ENCODE data around the gene KBTBD13. TPM values are rescaled to one million over a fixed set of nuclear protein-coding genes. Genes with fewer than 3 reads are reported as not detected.
"Not testable (repeated sequence)": the region's sequence is repeated elsewhere in the genome, so short reads cannot be mapped to it uniquely, and the experiment has no call there.

Gene KBTBD13
- total RNA-seq, 2 experiments from 2014 or later: not detected

DNA sequence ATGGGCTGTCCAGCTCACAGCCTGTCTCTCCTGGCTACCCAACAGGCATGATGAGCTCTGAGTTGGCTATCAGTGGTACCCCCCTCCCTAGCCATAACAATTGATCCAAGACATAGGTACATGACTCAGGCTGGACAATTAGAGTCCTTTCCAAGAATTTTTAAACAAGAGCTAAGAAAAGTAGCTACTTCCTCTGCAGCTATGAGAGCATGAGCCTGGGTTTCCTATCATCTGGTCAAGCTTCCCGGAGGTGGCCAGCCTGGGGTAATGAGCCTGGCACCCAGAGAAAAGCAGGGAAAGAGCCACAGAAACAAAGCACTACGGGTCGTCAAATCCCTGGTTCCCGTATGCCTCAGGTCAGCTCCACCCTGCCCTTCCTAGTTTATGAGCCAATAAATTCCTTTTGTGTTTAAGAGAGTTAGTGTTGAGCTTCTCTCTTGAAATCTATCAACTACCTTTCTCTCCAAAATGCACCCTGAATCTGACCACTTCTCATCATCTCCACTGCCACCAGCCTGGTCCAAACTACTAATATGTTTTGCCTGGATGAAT is 33.7 kb upstream of the KBTBD13 start:
- Mint-ChIP-seq H3K36me3 (no peaks in the 10 kb centered on the region), H3K27me3 (no peaks in the 10 kb centered on the region), H3K4me3 (no peak overlapping the region), H3K27ac (no peak overlapping the region), H3K9me3 (no peaks in the 10 kb centered on the region), H3K4me1 (peaks cover 2% of the 10 kb centered on the region)
- no peak for DNase-seq

DNA sequence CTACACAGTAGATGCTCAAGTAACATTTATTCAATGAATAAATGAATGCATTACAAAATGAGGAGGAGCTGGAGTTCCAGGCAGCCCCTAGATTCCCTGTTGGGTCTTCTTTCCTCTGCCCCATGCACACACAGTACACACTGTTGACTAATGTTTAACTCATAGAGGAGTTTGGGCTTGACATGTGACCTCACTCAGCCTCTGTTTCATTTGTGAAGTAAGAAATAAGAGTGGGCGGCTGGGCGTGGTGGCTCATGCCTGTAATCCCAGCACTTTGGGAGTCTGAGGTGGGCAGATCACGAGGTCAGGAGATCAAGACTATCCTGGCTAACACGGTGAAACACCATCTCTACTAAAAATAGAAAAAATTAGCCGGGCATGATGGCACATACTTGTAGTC is 32.3 kb upstream of the KBTBD13 start:
- H3K27ac Mint-ChIP-seq, DNase-seq, H3K9me3 Mint-ChIP-seq, H3K27me3 Mint-ChIP-seq, H3K4me3 Mint-ChIP-seq, H3K4me1 Mint-ChIP-seq, H3K36me3 Mint-ChIP-seq: not testable (repeated sequence)

GRCh38 chr15:65044724-65045481 is 31.6 kb upstream of the KBTBD13 start, which contains the start of gene SLC51B:
Gene SLC51B, plus strand, starts transcription at chr15:65045387. Its CDS starts 4,618 bp downstream, at chr15:65050005.
- Mint-ChIP-seq H3K9me3 (no peaks in the 10 kb centered on the region), H3K4me3 (no peak within 1 kb of the TSS), H3K36me3 (no peaks in the 10 kb centered on the region), H3K4me1 (peaks cover 12% of the 10 kb centered on the region), H3K27me3 (peaks cover 3% of the 10 kb centered on the region), H3K27ac (no peak within 1 kb of the TSS)
- no peak for DNase-seq

- no peak for DNase-seq
- no peaks in the 10 kb centered on the region for H3K9me3 Mint-ChIP-seq
- no peaks in the 10 kb centered on the region for H3K36me3 Mint-ChIP-seq
- peaks cover 17% of the 10 kb centered on the region for H3K4me1 Mint-ChIP-seq
- H3K4me3 Mint-ChIP-seq: no peak overlapping the region
- H3K27me3 Mint-ChIP-seq: peaks cover 9% of the 10 kb centered on the region
- no peak overlapping the region for H3K27ac Mint-ChIP-seq
These were observed 28.3 kb upstream of the KBTBD13 start for GRCh38 chr15:65048241-65048640.

- Mint-ChIP-seq H3K9me3 (no peaks in the 10 kb centered on the region), H3K4me1 (peaks cover 15% of the 10 kb centered on the region), H3K27ac (no peak overlapping the region), H3K27me3 (peaks cover 9% of the 10 kb centered on the region), H3K36me3 (no peaks in the 10 kb centered on the region), H3K4me3 (peak overlapping the region; percentile 32)
- DNase-seq: peak; percentile 90
These were observed 27.1 kb upstream of the KBTBD13 start for GRCh38 chr15:65049418-65049840.

DNA sequence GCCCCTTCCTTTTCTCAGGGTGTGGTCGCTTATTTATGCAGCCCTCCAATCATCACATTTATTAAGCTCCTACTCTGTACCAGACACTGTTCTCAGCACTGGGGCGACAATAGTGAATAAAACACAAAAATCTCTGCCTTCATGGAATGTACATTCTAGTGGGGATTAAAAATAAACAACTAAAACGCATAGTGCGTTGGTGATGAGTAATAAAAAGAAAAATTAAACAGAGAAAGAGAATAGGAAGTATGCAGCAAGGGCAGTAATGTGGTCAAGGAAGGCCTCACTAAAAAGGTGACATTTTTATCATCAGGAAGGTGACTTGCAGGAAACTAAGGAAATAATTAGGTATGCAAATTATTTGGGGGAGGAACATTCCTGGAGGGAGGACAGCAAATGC is 26.3 kb upstream of the KBTBD13 start:
- Mint-ChIP-seq H3K27ac (no peak overlapping the region), H3K9me3 (no peaks in the 10 kb centered on the region), H3K27me3 (peaks cover 9% of the 10 kb centered on the region), H3K36me3 (no peaks in the 10 kb centered on the region), H3K4me1 (peaks cover 15% of the 10 kb centered on the region), H3K4me3 (no peak overlapping the region)
- DNase-seq: no peak

DNA sequence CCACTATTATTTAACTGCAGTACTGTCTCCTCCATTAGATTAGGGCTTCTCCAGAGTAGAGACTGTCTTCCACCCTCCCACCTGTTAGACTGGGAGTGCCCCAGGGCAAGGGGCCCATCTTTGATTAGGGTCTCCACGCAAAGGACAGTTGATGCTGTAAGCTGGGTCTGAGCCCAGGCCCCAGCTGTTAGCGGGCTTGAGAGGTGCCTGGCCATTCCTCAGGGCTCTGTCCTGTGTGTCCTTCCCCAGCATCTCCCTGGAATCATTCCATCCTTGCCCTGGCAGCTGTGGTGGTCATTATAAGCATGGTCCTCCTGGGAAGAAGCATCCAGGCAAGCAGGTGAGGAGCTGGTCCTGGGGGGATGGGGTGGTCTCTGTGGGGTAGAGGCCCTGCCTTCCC is 25.3 kb upstream of the KBTBD13 start:
- H3K27me3 Mint-ChIP-seq: peaks cover 9% of the 10 kb centered on the region
- peaks cover 17% of the 10 kb centered on the region for H3K4me1 Mint-ChIP-seq
- H3K9me3 Mint-ChIP-seq: no peaks in the 10 kb centered on the region
- no peak for DNase-seq
- H3K36me3 Mint-ChIP-seq: no peaks in the 10 kb centered on the region
- H3K27ac Mint-ChIP-seq: no peak overlapping the region
- no peak overlapping the region for H3K4me3 Mint-ChIP-seq

GRCh38 chr15:65052956-65053355 is 23.6 kb upstream of the KBTBD13 start:
- peaks cover 17% of the 10 kb centered on the region for H3K4me1 Mint-ChIP-seq

DNA sequence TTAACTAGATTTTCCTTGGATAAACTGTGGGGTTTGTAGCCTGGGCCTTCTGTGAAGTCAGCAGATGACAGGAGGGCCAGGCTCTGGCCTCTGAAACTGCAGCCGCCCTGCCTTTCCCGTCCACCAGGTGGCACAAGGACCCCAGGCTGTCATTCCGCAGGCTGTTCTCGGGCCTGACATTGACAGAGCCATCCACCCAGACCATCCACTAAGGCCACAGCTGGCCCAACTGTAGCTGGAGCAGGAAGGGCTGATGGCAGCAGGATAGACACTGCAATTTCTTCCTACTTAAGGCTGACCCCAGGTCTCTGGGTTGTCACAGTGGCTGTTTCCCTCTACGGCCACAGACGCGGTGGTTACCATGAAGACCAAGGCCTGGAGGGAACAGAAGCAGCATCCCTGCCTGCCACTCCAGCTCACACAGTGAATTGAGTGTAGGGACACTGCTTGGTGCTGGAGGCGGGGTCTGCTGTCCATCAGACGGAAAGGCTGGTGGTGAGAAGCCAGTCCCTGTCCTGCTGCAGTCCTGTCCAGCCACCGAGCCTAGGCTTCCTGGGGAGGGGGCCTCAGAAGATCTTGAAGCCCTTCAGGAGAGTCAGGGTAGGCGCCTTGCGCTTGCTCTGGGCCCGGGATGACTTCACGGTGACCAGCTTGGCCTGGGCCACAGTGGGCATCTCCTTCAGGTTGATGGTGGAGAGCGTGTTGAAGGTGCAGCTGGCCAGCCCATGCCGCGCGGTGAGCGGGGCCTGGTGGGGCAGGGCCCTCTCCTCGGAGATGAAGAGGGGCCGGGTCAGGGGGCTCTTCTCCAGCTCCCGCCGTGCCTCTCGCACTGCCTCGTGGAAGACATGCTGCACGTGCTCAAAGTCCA is 22.0 kb upstream of the KBTBD13 start:
- Mint-ChIP-seq H3K9me3 (no peaks in the 10 kb centered on the region), H3K4me1 (peaks cover 11% of the 10 kb centered on the region), H3K4me3 (no peak overlapping the region), H3K27me3 (peaks cover 9% of the 10 kb centered on the region), H3K36me3 (no peaks in the 10 kb centered on the region), H3K27ac (no peak overlapping the region)
- DNase-seq: peak; percentile 67

More at GRCh38 chr15:65052956-65053355, 23.6 kb upstream of the KBTBD13 start:
- H3K27me3 Mint-ChIP-seq: peaks cover 9% of the 10 kb centered on the region
- no peak overlapping the region for H3K4me3 Mint-ChIP-seq
- H3K9me3 Mint-ChIP-seq: no peaks in the 10 kb centered on the region
- no peaks in the 10 kb centered on the region for H3K36me3 Mint-ChIP-seq
- no peak for DNase-seq
- H3K27ac Mint-ChIP-seq: no peak overlapping the region

GRCh38 chr15:65055201-65055870 is 21.2 kb upstream of the KBTBD13 start:
- Mint-ChIP-seq H3K9me3 (no peaks in the 10 kb centered on the region), H3K4me1 (peaks cover 3% of the 10 kb centered on the region), H3K36me3 (no peaks in the 10 kb centered on the region), H3K27ac (no peak overlapping the region), H3K4me3 (no peak overlapping the region), H3K27me3 (peaks cover 1% of the 10 kb centered on the region)
- no peak for DNase-seq

GRCh38 chr15:65056106-65056505 is 20.4 kb upstream of the KBTBD13 start:
- no peak for DNase-seq
- no peak overlapping the region for H3K27ac Mint-ChIP-seq
- no peaks in the 10 kb centered on the region for H3K36me3 Mint-ChIP-seq
- H3K9me3 Mint-ChIP-seq: no peaks in the 10 kb centered on the region
- peaks cover 2% of the 10 kb centered on the region for H3K4me1 Mint-ChIP-seq
- no peak overlapping the region for H3K4me3 Mint-ChIP-seq
- no peaks in the 10 kb centered on the region for H3K27me3 Mint-ChIP-seq

GRCh38 chr15:65056868-65057548 is 19.5 kb upstream of the KBTBD13 start:
- H3K36me3 Mint-ChIP-seq: no peaks in the 10 kb centered on the region
- H3K4me1 Mint-ChIP-seq: peaks cover 2% of the 10 kb centered on the region
- H3K27ac Mint-ChIP-seq: no peak overlapping the region
- H3K4me3 Mint-ChIP-seq: no peak overlapping the region
- no peak for DNase-seq
- H3K27me3 Mint-ChIP-seq: no peaks in the 10 kb centered on the region
- H3K9me3 Mint-ChIP-seq: no peaks in the 10 kb centered on the region

DNA sequence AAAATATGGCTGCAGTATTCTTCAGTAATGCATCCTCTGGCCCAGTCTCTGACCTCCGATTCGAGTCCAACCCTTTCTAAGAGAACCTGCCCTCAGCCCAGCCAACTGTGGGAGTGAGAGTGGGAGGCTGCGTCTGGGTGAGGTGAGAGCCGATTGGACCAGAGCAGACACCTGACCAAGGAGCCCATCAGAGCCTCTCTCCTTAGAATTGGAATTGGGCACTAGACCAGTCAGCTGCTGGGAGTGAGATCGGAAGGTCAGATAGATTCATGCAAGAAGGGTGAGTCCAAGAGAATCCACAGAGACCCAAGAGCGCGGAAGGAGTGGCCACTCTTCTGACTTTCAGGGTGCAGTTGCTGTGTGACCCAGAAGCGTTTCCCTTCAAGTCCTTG is 19.0 kb upstream of the KBTBD13 start:
- Mint-ChIP-seq H3K36me3 (no peaks in the 10 kb centered on the region), H3K4me1 (peaks cover 2% of the 10 kb centered on the region), H3K9me3 (no peaks in the 10 kb centered on the region), H3K27me3 (no peaks in the 10 kb centered on the region), H3K27ac (no peak overlapping the region), H3K4me3 (no peak overlapping the region)
- DNase-seq: no peak

All from activated naive CD8-positive, alpha-beta T cell treated with anti-CD3 and anti-CD28 coated beads for 36 hours (primary cell).